HG03095 (cell line): ENCODE measurements around the gene HOXA4.

Experiments
- ATAC-seq: cut with Tn5 transposase; IDR thresholded peaks from one replicate; pipeline ENCODE4 v1.9.1; 2021; ENCODE audit warnings: moderate library complexity; ENCODE audit not compliant: unreplicated experiment

Gene HOXA4

DNA sequence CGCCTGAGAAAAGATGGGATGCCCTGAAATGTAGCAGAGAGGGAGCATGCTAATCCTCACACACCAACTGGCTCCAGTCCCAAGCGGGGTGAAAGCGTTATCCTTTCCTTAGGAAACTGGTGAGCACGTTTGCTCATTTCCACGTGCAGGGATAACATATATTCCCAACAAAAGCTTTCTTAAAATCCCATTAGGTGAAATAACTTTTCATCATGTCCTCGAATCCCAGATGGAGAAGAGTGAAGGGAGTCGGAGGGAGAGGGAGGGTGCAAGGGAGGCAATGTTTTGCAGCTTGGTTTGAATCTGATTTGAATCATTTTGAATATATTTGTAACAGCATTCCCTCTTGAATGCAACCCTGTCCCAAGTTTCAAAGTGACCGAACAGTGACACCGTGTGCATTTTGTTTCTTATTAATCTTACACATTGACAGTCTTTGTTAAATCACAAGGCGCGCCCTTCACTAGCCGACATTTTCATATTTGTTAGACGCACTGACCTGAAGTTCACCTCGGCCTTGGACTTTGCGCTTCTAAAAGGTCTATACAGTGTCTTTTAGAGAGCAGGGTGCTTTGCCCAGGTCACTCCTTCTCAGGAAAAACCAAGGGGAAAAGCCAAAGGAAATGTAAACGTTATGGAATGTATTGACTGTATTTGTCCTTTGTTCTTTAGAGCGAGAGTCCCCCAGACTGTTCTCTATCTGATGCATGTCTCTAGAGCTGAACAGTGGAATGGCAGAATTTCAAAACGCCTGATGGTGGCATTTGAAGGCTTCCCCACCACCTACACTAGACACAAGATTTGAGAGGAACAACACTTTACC is 3.1 kb upstream of the HOXA4 start:
- ATAC-seq = no peak

DNA sequence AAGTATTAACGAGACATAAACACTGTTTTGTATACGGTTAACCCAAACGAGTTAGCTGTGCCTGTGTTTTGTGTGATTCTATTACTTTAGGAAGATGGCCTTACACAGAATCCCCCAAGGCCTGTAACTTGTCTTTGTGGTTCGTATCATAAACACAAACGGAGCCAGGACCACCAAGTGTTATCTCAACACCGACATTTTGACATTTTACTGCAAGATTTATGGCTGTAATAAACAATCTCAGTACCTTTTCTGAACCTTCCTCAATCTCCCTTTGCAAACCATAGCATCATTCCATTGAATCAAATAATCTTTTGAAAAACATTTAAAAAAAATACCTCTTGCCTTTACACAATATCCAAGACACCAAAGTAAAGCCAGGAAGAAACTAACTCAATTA is 2.4 kb upstream of the HOXA4 start:
- ATAC-seq = no peak

DNA sequence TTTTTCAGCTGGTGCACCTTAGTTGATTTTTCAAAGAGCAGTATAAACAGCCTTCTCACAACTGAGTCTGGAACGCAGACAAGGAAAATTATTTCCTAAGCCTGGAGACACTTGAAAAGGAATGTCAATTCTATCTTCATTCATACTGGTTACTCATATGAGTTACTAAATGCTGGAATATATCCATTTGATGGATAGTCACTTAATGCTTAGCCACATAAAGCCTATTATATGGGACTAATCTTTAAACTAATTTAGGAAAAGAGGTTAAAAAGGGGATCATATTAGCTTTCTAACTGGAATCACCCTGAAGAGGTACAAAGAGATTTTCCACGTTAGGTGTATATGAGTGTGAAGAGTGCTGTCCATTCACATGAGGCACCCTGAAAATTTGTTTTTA is 1.7 kb upstream of the HOXA4 start:
- no peak for ATAC-seq

DNA sequence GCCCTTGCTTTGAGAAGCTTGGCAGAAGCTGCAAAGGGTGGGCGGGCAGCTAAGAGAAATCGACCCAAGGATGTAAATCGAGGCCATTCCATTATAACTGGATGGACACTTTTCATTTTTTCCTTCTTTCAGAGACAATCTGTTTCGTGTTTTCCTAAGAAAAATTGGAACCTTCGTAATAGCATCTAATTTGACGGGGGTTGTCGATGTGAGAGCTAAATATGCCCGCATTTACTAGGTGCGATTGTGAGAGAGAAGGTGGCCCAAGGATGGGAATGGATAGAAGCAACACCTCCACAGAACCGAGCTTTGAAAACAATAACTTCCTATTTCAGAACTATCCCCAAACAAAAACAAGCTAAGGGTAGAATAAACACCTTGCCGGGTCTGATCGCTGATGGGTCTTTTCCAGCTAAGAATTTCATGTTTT is 848 bp upstream of the HOXA4 start:
- no peak for ATAC-seq

DNA sequence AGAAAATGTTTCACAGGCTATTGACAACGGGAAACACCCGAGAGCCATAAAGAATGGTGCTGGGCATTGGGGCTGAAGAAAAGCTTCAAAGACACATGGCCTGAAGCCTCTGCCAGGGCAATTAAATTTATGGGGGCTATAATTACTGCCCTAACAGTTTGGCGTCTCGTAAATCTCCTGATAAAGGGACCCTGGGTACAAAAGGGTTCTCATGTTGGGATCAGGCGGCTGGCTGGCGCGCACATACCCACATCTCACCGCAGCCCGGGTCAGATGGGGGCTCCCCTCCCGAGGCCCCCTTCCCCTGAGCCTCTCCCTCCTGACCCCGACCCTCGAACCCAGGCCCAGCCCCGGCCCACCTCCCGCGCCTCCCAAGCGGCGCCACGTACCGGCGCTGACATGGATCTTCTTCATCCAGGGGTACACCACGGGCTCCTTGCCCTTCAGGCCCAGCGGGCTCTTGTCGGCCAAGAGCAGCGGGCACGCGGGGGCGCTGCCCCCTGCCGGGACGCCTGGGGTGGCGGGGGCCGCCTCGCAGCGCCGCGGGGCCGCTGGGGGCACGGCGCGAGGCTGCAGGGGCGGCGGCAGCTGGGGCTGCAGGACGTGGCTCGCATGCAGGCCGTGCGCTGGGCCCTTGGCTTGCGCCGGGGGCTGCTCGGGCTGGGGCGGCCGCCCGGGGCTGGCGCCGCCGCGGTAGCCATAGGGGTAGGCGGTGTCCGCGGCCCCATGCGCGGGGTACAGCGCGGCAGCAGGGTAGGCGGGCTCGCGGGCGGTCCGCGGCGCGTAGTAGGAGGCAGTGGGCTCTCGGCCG is 623 bp downstream of the HOXA4 start:
- ATAC-seq = no peak

DNA sequence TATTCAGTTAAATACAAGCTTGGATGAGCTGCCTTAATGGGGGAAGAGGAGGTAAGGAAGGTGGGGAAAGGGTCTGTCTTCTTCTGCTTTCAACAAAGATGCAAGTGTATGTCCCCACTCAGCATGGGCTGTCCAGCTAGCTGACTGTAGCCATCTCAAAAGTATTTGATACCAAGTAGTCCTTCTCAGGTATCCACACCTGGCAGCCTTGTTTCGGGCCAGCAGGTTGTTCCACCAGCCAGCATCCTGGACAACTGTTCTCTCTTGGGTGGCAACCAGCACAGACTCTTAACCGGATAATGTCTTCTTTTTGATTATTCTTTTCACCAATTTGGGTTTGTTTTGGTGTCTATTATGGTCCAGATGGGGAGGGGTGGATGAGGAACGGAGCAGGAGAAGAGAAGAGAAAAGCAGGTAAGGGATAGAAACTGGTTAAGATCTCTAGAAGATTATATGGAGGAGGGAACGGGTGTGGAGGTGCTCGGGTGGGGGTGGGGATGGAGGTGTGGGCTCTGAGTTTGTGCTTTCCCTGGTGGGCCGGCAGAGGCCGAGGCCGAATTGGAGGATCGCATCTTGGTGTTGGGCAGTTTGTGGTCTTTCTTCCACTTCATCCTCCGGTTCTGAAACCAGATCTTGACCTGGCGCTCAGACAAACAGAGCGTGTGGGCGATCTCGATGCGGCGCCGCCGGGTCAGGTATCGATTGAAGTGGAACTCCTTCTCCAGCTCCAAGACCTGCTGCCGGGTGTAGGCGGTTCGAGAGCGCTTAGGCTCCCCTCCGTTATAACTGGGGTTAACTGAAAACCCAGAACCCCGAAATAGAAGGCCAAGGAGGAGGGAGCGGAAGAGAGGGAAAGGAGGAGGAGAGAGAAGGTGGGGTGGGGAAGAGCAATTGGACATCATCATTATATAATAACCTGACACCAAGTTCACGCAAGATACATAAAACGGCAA is 1.5 kb downstream of the HOXA4 start:
- no peak for ATAC-seq

DNA sequence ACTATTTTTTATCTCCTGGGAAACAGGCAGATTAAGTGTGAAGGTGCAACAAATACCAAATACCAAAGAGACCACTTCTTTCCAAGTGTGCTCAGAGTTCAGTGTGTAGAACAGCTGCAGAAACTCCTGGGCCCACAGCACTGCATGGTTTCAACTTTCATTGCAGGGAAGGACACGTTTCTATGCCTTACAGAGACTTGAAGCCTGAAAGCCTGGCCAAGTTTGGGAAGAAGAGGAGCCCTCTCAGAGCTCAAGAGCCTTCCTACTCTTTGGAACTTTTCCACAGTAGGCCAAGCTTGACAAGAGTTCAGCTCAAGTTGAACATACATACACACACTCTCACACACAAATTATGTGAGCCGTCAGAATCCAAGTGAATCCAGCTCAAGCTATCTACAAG is 2.5 kb downstream of the HOXA4 start:
- no peak for ATAC-seq

DNA sequence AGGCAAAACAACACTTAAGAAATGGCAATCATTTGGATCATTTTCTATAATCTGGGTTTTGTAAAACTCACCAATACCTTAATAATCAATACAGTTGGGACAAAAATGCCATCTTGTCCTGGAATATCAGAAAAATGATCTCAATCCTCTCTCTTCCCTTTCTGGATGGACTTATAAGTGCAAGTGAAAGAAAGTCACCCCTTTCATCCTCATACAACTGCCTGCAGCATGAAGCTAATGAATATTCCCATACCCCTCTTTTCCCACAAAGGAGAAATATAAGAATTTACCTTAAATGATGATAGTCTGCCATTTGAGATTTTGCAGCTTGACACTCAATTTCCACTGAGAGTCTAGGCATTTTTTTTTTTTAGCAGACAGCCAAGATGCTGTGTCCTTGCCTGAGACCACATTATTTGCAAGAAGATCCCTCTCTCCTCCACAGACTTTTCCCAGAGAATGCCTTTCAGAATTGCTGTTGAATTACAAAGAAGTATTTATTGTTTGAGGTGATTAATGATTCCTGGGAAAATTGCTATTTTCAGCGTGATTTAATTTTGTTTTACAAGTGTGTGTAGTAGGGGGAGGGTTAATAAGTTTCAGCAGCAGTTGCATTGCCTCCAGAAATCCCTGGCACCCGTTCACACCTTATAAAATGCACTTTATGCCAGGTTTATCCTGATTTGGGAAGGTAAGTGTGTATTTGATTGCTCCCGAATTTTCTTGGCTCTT is 3.8 kb downstream of the HOXA4 start:
- no peak for ATAC-seq

DNA sequence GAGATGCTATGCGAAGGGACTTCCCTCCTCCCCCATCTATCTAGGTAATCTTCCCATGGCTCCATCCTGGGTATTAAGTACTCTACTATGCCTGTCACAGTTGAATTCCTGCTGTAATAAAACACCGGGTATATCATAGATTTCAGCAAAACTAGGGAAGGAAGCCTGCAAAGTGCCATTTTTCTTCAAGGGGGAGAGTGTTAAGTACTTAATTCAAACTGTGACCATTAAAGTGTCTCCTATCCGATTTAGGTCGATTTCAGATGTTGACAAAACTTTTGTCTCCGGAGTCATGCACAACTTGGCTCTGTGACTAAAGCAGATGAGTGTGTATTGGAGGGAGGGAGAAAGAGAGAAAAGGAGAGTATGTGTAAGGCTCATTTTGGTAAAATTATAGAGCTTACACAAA is 4.6 kb downstream of the HOXA4 start:
- ATAC-seq = no peak

DNA sequence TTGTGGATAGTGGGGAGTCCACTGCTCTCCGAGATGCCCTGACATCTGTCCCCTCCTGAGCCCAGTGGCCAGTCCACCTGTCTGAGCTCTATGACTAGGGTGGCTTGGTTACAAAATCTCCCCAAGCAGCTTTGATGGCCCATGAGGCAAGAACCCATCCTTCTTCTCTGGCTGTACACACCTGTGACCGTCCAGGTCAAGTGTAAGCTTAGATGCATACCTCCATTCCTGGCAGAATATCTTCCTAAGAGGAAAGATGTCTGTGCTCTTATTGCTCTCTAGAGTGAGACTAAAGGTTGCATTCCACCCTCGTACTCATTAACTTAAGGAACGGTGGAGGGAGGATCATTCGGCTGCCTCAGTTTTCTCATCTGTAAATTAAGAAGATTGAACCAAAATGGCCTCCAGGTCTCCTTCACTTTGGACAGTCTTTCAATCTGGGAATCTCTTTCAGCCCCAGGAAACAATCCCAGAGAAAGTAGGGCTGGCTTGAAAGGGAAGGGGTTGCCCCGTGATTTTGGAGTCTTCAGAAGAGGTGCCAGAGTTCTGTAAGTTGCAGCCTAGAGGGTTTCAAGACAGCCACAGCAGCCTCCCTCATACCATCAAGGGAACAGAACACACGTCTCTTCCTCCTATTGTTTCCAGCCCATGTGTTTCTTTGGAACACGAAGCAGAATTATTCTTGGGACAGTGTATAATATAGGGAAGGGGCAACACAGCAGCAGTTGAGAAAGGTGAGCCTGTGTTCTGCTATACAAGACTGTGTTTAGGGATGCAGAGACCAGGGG is 5.5 kb downstream of the HOXA4 start:
- ATAC-seq = no peak

DNA sequence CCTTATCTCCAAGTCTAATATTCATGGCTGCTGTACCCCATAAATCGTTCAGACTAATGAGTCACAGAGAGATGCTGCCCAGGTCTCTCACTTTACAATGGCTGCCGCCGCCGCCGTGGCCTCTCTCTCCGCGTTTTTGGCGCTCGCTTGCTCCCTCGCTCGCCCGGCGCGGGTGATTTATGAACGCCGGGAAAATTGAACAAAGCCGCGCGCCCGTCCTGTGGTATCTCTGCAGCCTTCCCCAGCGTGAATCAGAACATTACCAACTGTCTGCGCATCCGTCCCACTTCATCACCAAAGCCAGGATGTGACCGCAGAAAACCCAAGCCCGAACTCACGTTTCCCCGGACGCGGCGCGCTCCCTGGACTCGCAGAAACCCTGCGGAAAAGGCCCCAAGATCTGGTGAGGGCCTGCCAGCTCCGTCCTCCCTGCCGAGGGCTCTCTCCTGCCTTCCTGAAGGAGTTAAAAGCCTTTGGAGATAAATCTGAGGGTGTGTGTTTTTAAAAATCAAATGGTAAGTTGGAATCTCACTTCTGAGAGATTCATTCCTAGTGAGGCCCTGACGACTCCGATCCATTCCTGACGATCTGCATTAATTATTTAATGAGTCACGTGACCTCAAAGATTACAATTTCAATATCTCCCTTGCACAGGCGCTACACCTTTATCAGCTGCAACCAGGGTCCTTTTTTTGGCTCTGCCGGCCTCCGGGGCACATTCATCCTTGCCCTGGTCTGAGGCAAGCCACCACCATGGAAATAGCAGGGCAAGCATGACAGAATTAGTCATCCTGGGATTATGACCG is 6.3 kb downstream of the HOXA4 start:
- ATAC-seq = no peak

DNA sequence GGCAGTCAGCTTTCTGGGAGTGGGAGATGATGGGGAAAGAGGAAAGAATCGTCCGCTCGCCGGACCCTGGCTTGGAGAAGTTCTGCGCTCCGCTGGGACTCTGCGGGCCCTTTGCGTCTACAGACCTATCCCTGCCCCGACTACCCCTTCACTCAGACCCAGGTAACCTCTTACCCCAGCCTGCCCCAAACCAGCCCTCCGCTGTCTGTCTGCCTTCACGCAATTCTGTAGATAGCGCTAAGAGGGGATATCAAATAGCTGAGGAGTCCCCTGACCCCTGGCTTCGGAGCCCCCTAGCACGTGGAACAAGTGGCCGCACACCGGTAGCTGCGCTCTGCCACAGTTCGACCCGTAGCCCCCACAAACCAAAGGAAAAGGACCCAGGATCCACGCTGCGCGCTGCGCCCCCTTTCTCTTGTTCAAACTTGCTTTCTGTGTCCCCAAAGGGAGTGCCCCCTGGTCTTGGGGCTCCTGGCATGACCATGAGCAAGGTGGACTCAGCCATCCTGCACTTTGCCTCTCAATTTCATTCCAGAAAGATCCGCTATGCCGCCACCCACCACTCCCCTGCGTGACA is 7.0 kb downstream of the HOXA4 start:
- ATAC-seq = no peak

DNA sequence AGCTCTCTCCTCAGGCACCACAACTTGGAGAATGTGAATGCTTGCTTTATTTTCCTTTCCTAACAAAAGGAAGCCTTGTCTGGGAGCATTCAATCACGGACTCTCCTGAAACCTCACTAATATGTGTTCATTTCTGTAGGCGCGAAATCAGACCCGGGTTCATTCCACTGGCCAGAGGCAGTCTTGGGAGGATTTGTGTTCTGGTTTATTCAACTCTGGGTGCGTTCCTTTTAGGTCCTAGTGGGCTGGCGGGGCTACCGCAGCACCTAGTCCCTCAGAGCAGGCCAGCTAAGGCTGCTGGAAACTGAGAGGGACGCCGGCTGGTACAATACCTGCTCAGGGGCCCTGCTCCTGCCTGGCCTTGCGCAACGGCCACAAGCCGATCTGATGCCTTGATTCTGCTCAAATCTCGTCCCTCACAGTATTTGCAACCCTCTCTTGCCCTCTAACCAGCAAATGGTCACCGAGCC is 7.5 kb downstream of the HOXA4 start:
- no peak for ATAC-seq

DNA sequence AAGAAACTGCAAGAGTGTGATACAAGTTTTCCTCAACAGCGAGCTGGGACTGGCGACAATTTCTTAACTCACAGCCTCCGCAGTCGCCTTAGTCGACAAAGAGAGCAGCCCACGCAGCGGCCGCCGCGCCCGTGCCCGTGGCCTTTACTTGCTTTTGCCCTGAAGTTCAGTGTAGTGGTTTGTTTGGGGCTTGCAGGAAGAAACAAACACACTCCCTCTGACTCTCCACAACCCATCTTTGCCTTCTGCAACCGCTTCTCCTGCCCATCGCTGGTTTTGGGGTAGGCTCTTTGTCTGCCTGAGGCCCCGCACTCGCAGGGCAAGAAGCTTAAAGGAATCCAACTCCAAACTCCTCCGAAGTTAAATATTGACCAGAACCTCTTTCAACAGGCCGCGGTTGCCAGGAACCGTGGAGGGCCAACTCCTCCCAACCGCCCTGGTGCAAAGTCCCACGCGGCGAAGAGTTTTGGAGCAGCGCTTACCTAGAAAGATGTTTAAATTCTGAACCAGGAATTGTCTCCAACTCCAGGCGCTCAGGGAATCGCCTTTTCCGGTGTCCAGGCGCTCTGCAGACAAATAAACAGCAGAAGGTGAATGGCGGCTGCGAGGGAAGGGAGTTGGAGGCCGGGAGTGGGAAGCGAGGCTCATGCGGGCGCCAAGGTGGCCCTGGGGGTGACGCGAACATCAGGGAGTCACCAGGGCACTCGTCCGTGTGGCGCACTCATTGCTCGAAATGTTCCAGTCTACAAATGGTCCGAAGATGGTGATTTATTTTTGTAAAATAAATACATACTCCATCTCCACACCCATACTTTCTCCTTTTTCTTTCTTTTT is 8.3 kb downstream of the HOXA4 start:
- no peak for ATAC-seq

DNA sequence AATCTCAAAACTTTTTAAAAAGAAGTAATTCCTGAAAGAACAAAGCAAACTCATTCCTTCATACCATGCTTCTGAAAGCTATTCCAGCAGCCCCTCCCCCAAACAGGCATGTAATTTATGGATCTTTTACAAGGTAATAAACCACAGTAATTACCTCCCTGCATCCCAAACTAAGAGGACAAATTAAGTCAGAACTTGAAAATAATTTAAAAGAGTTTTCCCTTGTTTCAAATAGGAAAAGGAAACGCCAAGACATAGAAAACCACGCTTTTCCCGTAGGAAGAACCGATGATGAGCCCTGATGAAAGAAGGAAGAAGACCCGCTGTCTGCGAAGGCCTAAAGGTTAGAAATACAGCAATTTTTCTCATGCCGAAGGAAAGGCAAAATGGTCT is 8.9 kb downstream of the HOXA4 start:
- ATAC-seq = no peak

DNA sequence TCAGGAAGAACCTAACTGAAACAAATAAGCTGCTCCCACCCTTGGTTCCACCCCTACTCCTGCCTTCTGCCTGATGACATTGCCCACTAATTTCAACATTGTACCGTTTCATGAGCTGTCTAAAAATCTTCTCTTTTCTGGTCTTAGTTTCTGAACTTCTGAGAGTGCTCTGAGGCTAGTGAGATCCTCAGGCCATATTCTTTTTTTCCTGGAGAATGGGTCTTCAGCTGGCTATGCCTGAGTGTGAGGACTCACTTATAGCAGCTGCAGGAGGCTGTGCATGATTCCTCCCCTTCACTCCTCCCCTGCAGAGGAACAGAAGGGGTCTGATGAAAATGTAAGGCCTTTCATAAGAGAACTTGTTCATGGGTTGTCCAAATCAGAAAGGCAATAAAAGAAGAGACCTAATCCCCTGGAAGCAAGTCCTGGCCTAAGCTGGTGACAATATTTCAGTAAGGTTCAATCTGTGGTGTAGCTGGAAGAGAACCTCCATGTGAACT is 11.1 kb downstream of the HOXA4 start:
- ATAC-seq = no peak

DNA sequence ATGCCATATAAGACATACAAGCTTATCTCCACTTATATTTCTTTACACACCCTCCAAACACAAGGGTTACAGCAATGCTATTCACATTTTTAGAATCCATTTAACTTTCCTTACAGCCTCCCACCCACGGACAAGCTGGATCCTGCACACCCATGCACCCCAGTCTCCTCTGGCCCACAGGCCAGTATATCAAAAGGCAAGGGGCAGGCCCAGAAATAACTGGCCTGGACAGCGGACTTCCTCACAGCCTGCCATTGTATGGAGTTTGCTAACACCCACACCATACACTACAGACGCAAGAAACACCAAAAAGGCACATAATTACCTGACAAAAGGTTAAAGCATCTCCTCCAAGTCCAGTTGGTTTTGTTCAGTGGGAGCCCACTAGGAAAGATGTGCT is 12.0 kb downstream of the HOXA4 start:
- no peak for ATAC-seq
